SK-N-SH (cell line): ENCODE results near the gene NOD1. TPM values are rescaled to one million over a fixed set of nuclear protein-coding genes. Genes with fewer than 3 reads are reported as not detected.

Source experiments
- CTCF ChIA-PET: fragments of 300-600, 350-600 bp; formaldehyde crosslinking; extraction: SDS; loops from one replicate; lab custom pipeline; 2021; lab: Yijun Ruan, JAX
- POLR2A ChIA-PET: fragments of 350-600 bp; sonication (Branson Sonifier 250); formaldehyde crosslinking; extraction: SDS; loops from one replicate; lab custom pipeline; 2020; ENCODE audit warnings: antibody characterized with exemption, inconsistent platforms; lab: Yijun Ruan, JAX
- DNase-seq: peaks from one replicate; pipeline ENCODE4 v3.0.0; 2012
- H2AFZ ChIP-seq: fragments of 200-600 bp; sonication (generic); 2 replicates; pipeline ENCODE4 v1.8.1; 2016; ENCODE audit warnings: antibody characterized with exemption, mild to moderate bottlenecking, low read depth
- H3F3A ChIP-seq: fragments of 200-600 bp; sonication (generic); replicated peaks from 2 replicates; pipeline ENCODE3; 2016; ENCODE audit warnings: antibody characterized with exemption, mild to moderate bottlenecking; ENCODE audit not compliant: insufficient read depth
- H3K27ac ChIP-seq, 2 experiments: fragments of 200-500 bp in 1 of 2; fragments of 200-600 bp in 1 of 2; sonication (Bioruptor generic) in 1 of 2; sonication (generic), shearing (Covaris generic) in 1 of 2; 2 replicates each; pipeline versions ENCODE4 v1.5.1 to v1.6.1; 2014 to 2016; ENCODE audit warnings: low read depth in 2 of 2, inconsistent platforms in 1 of 2, low read length in 1 of 2, mild to moderate bottlenecking in 1 of 2, mixed read lengths in 1 of 2
- H3K27me3 ChIP-seq: fragments of 200-600 bp; sonication (generic), shearing (Covaris generic); 2 replicates; pipeline ENCODE4 v1.6.1; 2016; ENCODE audit warnings: mixed run types; ENCODE audit not compliant: insufficient read depth
- H3K36me3 ChIP-seq, 2 experiments: fragments of 200-500 bp in 1 of 2; fragments of 200-600 bp in 1 of 2; sonication (Bioruptor generic) in 1 of 2; sonication (generic) in 1 of 2; replicated peaks in 1 of 2; 2 replicates each; pipeline versions ENCODE3 to v1.5.1; 2014 to 2016; ENCODE audit warnings: low read length in 1 of 2, mild to moderate bottlenecking in 1 of 2; ENCODE audit not compliant: insufficient read depth in 2 of 2, control insufficient read depth in 1 of 2
- H3K4me1 ChIP-seq, 2 experiments: fragments of 200-500 bp in 1 of 2; fragments of 200-600 bp in 1 of 2; sonication (Bioruptor generic) in 1 of 2; sonication (generic), shearing (Covaris generic) in 1 of 2; 2 replicates each; pipeline versions ENCODE4 v1.5.1 to v1.6.1; 2014 to 2016; ENCODE audit warnings: low read depth in 1 of 2, low read length in 1 of 2, mixed run types in 1 of 2; ENCODE audit not compliant: insufficient read depth in 2 of 2, control insufficient read depth in 1 of 2
- H3K4me2 ChIP-seq: fragments of 200-600 bp; sonication (generic), shearing (Covaris generic); 2 replicates; pipeline ENCODE4 v1.6.1; 2017; ENCODE audit warnings: mixed run types
- H3K4me3 ChIP-seq, 2 experiments: fragments of 200-500 bp in 1 of 2; fragments of 200-600 bp in 1 of 2; sonication (Bioruptor generic) in 1 of 2; sonication (generic), shearing (Covaris generic) in 1 of 2; 2 replicates each; pipeline versions ENCODE4 v1.5.1 to v1.8.1; 2014 to 2016; ENCODE audit warnings: low read depth in 2 of 2, inconsistent platforms in 1 of 2, low read length in 1 of 2, mild to moderate bottlenecking in 1 of 2, mixed read lengths in 1 of 2, moderate library complexity in 1 of 2
- H3K79me2 ChIP-seq: fragments of 200-600 bp; sonication (generic); 2 replicates; pipeline ENCODE4 v1.8.1; 2017; ENCODE audit warnings: mild to moderate bottlenecking; ENCODE audit not compliant: insufficient read depth
- H3K9ac ChIP-seq: fragments of 200-600 bp; sonication (generic); 2 replicates; pipeline ENCODE4 v1.6.1; 2017; ENCODE audit warnings: mixed run types
- H3K9me2 ChIP-seq: fragments of 200-600 bp; sonication (generic); 2 replicates; pipeline ENCODE4 v1.6.1; 2017; ENCODE audit warnings: mixed run types
- H3K9me3 ChIP-seq: fragments of 200-600 bp; sonication (generic); 2 replicates; pipeline ENCODE4 v1.6.1; 2017; ENCODE audit warnings: mixed run types, mild to moderate bottlenecking, moderate library complexity
- H4K20me1 ChIP-seq: fragments of 200-600 bp; sonication (generic); 2 replicates; pipeline ENCODE4 v1.6.1; 2017; ENCODE audit warnings: mild to moderate bottlenecking, mixed run types; ENCODE audit not compliant: insufficient read depth
- CHD2 ChIP-seq: fragments of 150-350 bp; IDR thresholded peaks from 2 replicates; pipeline ENCODE4 v1.6.1; 2018; ENCODE audit warnings: low read length; ENCODE audit not compliant: partially characterized antibody
- ELF1 ChIP-seq: IDR thresholded peaks from 2 replicates; pipeline ENCODE4 v1.4.0; 2012
- EZH2phosphoT487 ChIP-seq: fragments of 200-600 bp; sonication (generic); IDR thresholded peaks from 2 replicates; pipeline ENCODE4 v1.6.1; 2017; ENCODE audit warnings: low read depth, mixed run types, mild to moderate bottlenecking, antibody characterized with exemption, moderate library complexity, borderline replicate concordance
- FOXJ3 ChIP-seq: sonication (generic); formaldehyde crosslinking; IDR thresholded peaks from 2 replicates; pipeline ENCODE4 v1.5.1; 2020; ENCODE audit warnings: mild to moderate bottlenecking, missing genetic modification reagents
- GABPA ChIP-seq: IDR thresholded peaks from 2 replicates; pipeline ENCODE4 v1.4.0; 2012; ENCODE audit warnings: low read depth, mild to moderate bottlenecking
- JUND ChIP-seq: IDR thresholded peaks from 2 replicates; pipeline ENCODE4 v1.4.0; 2012
- MEF2A ChIP-seq: IDR thresholded peaks from 2 replicates; pipeline ENCODE4 v1.4.0; 2012; ENCODE audit warnings: low read depth, borderline replicate concordance
- NFIC ChIP-seq: IDR thresholded peaks from 2 replicates; pipeline ENCODE4 v1.4.0; 2012; ENCODE audit warnings: borderline replicate concordance
- RAD21 ChIP-seq: IDR thresholded peaks from 2 replicates; pipeline ENCODE4 v1.6.1; 2012; ENCODE audit warnings: mild to moderate bottlenecking, low read length
- SIN3A ChIP-seq: IDR thresholded peaks from 2 replicates; pipeline ENCODE4 v1.6.1; 2012; ENCODE audit warnings: low read depth, mild to moderate bottlenecking, low read length, moderate library complexity, borderline replicate concordance
- TAF1 ChIP-seq: IDR thresholded peaks from 2 replicates; pipeline ENCODE4 v1.6.1; 2012; ENCODE audit warnings: low read depth, mild to moderate bottlenecking, low read length, moderate library complexity, borderline replicate concordance
- TEAD4 ChIP-seq: IDR thresholded peaks from 2 replicates; pipeline ENCODE4 v1.4.0; 2012; ENCODE audit warnings: mild to moderate bottlenecking, borderline replicate concordance; ENCODE audit not compliant: insufficient read depth
- WGBS: methylation state at CpG from one replicate; pipeline ENCODE4 v1.1.6; 2017; ENCODE audit warnings: low lambda C conversion rate; 5-methylcytosine and 5-hydroxymethylcytosine counted together
- polyA plus RNA-seq, 3 experiments: library from polyadenylated mRNA; depleted of rRNA; stranded (reverse); fragments of >200 nt; gene quantifications; 2 replicates each; pipeline ENCODE4 v1.2.3, GENCODE V29; 2012
- TF ChIP-seq, protein P1 (sequence below): fragments of 150-350 bp; IDR thresholded peaks from 2 replicates; pipeline ENCODE4 v1.6.1; 2016; ENCODE audit warnings: mild to moderate bottlenecking, low read depth, low read length
- TF ChIP-seq, protein P2 (sequence below): IDR thresholded peaks from 2 replicates; pipeline ENCODE4 v1.4.0; 2012; ENCODE audit warnings: low read depth, borderline replicate concordance
- TF ChIP-seq, protein P3 (sequence below): IDR thresholded peaks from 2 replicates; pipeline ENCODE4 v1.4.0; 2012; ENCODE audit warnings: low read depth
- TF ChIP-seq, protein P4 (sequence below): fragments of 200-600 bp; sonication (generic); IDR thresholded peaks from 2 replicates; pipeline ENCODE4 v1.6.1; 2017; ENCODE audit warnings: antibody characterized with exemption, mild to moderate bottlenecking, moderate library complexity

NOD1 gene
- polyA plus RNA-seq, 1 of the 3 experiments (the other 2 are of a cell fraction): 5.5 TPM

DNA sequence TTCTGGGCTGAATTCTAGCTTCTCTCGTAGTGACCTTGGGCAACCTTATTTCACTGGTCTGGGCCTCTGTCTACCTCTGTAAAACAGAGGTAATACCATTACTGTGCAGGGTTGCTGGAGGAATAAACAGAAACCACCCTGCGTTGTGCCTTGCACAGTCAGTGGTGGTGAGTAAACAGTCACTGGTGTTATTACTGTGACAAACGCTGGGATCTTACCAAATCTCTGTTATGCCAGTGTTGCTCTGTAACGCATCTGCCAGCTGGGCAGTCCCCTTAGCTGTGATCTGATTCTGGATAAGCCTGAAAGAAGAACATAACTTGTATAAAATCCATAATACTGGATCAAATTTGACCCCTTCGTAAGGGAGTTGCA is 49.4 kb downstream of the NOD1 start:
- no peaks in the 10 kb centered on the region; a peak in 1 of 4 replicates for H3K4me1 ChIP-seq
- POLR2A ChIA-PET: no interaction called here
- no peak overlapping the region for H3K4me3 ChIP-seq
- H3K9ac ChIP-seq: no peak overlapping the region
- no peaks in the 10 kb centered on the region for H4K20me1 ChIP-seq
- no peaks in the 10 kb centered on the region for H3F3A ChIP-seq
- DNase-seq: no peak
- WGBS: 88% methylated on average over 5 of the region's 5 CpGs
- no peak overlapping the region for H2AFZ ChIP-seq
- no peaks in the 10 kb centered on the region for H3K79me2 ChIP-seq
- TF ChIP-seq, protein P1, sequence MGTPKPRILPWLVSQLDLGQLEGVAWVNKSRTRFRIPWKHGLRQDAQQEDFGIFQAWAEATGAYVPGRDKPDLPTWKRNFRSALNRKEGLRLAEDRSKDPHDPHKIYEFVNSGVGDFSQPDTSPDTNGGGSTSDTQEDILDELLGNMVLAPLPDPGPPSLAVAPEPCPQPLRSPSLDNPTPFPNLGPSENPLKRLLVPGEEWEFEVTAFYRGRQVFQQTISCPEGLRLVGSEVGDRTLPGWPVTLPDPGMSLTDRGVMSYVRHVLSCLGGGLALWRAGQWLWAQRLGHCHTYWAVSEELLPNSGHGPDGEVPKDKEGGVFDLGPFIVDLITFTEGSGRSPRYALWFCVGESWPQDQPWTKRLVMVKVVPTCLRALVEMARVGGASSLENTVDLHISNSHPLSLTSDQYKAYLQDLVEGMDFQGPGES: no peak
- TF ChIP-seq CHD2 (no peak), TAF1 (no peak), GABPA (no peak), ELF1 (no peak), NFIC (no peak), MEF2A (no peak), FOXJ3 (CRISPR knock-in tag) (no peak), EZH2phosphoT487 (no peak), SIN3A (no peak), TEAD4 (no peak), JUND (no peak), RAD21 (no peak)
- TF ChIP-seq, protein P2, sequence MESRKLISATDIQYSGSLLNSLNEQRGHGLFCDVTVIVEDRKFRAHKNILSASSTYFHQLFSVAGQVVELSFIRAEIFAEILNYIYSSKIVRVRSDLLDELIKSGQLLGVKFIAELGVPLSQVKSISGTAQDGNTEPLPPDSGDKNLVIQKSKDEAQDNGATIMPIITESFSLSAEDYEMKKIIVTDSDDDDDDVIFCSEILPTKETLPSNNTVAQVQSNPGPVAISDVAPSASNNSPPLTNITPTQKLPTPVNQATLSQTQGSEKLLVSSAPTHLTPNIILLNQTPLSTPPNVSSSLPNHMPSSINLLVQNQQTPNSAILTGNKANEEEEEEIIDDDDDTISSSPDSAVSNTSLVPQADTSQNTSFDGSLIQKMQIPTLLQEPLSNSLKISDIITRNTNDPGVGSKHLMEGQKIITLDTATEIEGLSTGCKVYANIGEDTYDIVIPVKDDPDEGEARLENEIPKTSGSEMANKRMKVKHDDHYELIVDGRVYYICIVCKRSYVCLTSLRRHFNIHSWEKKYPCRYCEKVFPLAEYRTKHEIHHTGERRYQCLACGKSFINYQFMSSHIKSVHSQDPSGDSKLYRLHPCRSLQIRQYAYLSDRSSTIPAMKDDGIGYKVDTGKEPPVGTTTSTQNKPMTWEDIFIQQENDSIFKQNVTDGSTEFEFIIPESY: no peak
- TF ChIP-seq, protein P3, sequence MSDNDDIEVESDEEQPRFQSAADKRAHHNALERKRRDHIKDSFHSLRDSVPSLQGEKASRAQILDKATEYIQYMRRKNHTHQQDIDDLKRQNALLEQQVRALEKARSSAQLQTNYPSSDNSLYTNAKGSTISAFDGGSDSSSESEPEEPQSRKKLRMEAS: no peak
- TF ChIP-seq, protein P4, sequence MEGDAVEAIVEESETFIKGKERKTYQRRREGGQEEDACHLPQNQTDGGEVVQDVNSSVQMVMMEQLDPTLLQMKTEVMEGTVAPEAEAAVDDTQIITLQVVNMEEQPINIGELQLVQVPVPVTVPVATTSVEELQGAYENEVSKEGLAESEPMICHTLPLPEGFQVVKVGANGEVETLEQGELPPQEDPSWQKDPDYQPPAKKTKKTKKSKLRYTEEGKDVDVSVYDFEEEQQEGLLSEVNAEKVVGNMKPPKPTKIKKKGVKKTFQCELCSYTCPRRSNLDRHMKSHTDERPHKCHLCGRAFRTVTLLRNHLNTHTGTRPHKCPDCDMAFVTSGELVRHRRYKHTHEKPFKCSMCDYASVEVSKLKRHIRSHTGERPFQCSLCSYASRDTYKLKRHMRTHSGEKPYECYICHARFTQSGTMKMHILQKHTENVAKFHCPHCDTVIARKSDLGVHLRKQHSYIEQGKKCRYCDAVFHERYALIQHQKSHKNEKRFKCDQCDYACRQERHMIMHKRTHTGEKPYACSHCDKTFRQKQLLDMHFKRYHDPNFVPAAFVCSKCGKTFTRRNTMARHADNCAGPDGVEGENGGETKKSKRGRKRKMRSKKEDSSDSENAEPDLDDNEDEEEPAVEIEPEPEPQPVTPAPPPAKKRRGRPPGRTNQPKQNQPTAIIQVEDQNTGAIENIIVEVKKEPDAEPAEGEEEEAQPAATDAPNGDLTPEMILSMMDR: no peak
- no peaks in the 10 kb centered on the region for H3K27me3 ChIP-seq
- H3K9me2 ChIP-seq: no peaks in the 10 kb centered on the region
- H3K9me3 ChIP-seq: no peaks in the 10 kb centered on the region
- CTCF ChIA-PET: interaction anchor here (0.6 to 1.3 kb wide), 6 partner anchors 16 to 153 kb away, joined by 3 read pairs; no protein-coding TSS in a partner anchor
- H3K36me3 ChIP-seq: peaks cover 27 to 53% of the 10 kb centered on the region in 2 experiments
- H3K27ac ChIP-seq: no peak overlapping the region
- H3K4me2 ChIP-seq: no peak overlapping the region
